ENCODE data around the gene HLA-A. TPM values are rescaled to one million over a fixed set of nuclear protein-coding genes. Genes with fewer than 3 reads are reported as not detected.

Gene HLA-A
- total RNA-seq, 4 donors from 2014 or later: 219 to 566 (median 521) TPM

DNA sequence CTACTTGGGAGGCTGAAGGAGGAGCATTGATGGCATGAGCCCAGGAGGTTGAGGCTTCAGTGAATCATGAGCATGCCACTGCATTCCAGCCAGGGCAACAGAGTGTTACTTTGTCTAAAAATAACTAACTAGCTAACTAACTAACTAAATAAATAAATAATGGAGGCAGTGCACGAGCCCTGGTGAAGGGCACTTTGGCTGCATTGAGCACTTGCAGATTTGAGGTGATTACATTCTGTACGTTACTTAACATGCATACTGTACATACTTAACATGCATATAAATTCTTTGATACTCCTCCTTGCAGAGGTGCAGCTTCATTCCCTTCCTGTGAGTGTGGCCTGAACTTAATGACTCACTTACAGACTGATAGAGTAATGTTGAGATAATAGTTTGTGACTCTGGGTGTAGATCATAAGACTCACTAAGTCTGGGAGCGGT lies 10.7 kb downstream of the HLA-A start:
- no peak for DNase-seq (ENCODE audit: low spot score in 2 of 2)
- H3K27ac ChIP-seq: no peak overlapping the region
- H3K4me1 ChIP-seq: peaks cover 0 to 7% (median 0%) of the 10 kb centered on the region in 4 donors
- no peak overlapping the region for H3K4me3 ChIP-seq
- peaks cover 0 to 10% (median 0%) of the 10 kb centered on the region in 3 donors for H3K36me3 ChIP-seq
- TF ChIP-seq CTCF (IDR thresholded peaks at IDR 0.05) (no peak), POLR2A (IDR thresholded peaks at IDR 0.05) (no peak), EP300 (IDR thresholded peaks at IDR 0.05) (no peak)
- 56 to 57% methylated on average over 3 of the region's 3 CpGs for WGBS, 2 donors
- H3K27me3 ChIP-seq: no peaks in the 10 kb centered on the region
- no peaks in the 10 kb centered on the region for H3K9me3 ChIP-seq

DNA sequence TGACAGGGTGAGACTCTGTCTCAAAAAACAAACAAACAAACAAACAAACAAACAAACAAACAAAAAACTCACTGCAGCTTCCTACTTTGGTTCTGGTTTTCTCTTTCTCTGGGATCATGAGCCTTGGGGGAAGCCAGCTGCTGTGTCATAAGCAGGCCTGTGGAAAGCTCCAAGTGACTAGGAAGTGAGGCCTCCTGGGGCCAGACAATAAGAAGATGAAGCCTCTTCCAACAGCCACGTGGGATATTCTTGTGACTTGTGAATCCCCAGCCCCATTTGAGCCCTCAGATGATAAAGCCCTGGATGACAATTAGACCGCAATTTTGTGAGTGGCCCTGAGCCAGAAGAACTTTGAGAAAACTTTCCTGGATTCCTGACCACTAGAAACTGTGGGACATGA lies 11.4 kb downstream of the HLA-A start:
- H3K9me3 ChIP-seq: no peaks in the 10 kb centered on the region
- DNase-seq (ENCODE audit: low spot score in 2 of 2): no peak
- no peaks in the 10 kb centered on the region for H3K27me3 ChIP-seq
- peaks cover 0 to 4% (median 0%) of the 10 kb centered on the region in 3 donors for H3K36me3 ChIP-seq
- H3K27ac ChIP-seq: no peak overlapping the region
- H3K4me1 ChIP-seq: peaks cover 0 to 7% (median 0%) of the 10 kb centered on the region in 4 donors
- no peak for TF ChIP-seq CTCF (IDR thresholded peaks at IDR 0.05)
- TF ChIP-seq POLR2A (IDR thresholded peaks at IDR 0.05): no peak
- no peak for TF ChIP-seq EP300 (IDR thresholded peaks at IDR 0.05)
- H3K4me3 ChIP-seq: no peak overlapping the region
- 56 to 65% methylated on average over 2 of the region's 2 CpGs for WGBS, 2 donors

GRCh38 chr6:29954272-29954671 lies 11.9 kb downstream of the HLA-A start:
- no peaks in the 10 kb centered on the region for H3K27me3 ChIP-seq
- WGBS, 2 donors: 47 to 96% methylated on average over 1 of the region's 1 CpG
- no peak overlapping the region for H3K27ac ChIP-seq
- H3K4me1 ChIP-seq: peaks cover 0 to 7% (median 0%) of the 10 kb centered on the region in 4 donors
- H3K4me3 ChIP-seq: no peak overlapping the region
- no peak for TF ChIP-seq CTCF (IDR thresholded peaks at IDR 0.05)
- no peak for TF ChIP-seq POLR2A (IDR thresholded peaks at IDR 0.05)
- TF ChIP-seq EP300 (IDR thresholded peaks at IDR 0.05): no peak
- no peak for DNase-seq (ENCODE audit: low spot score in 2 of 2)
- no peaks in the 10 kb centered on the region for H3K36me3 ChIP-seq
- no peaks in the 10 kb centered on the region for H3K9me3 ChIP-seq

GRCh38 chr6:29955783-29956182 lies 13.5 kb downstream of the HLA-A start:
- TF ChIP-seq POLR2A (IDR thresholded peaks at IDR 0.05) (no peak), EP300 (IDR thresholded peaks at IDR 0.05) (no peak), CTCF (IDR thresholded peaks at IDR 0.05) (no peak)
- WGBS, 2 donors: 79 to 84% methylated on average over 9 of the region's 9 CpGs

DNA sequence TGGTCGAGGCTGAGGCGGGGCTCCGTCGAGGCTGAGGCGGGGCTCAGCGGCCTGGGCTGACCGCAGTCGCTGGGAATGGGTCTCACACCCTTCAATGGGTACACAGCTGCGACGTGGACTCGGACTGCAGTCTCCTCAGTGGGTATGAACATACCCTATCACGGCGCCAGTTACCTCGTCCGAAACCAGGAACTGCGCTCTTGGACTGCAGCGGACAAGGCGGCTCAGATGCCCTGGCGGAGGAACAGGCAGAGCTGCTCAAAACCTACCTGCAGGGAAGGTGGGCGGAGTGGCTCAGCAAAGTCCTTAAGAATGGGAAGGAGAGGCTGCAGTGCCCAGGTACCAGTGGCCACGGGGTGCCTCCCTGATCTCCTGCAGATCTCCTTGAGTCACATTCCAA lies 14.2 kb downstream of the HLA-A start:
- no peaks in the 10 kb centered on the region for H3K27me3 ChIP-seq
- H3K27ac ChIP-seq: no peak overlapping the region
- H3K4me1 ChIP-seq: peaks cover 0 to 7% (median 0%) of the 10 kb centered on the region in 4 donors
- H3K4me3 ChIP-seq: no peak overlapping the region
- TF ChIP-seq CTCF (IDR thresholded peaks at IDR 0.05) (no peak), EP300 (IDR thresholded peaks at IDR 0.05) (no peak), POLR2A (IDR thresholded peaks at IDR 0.05) (no peak)
- WGBS, 2 donors: 92% methylated on average over 13 to 18 of the region's 21 CpGs
- H3K9me3 ChIP-seq: no peaks in the 10 kb centered on the region
- no peak for DNase-seq (ENCODE audit: low spot score in 2 of 2)
- no peaks in the 10 kb centered on the region for H3K36me3 ChIP-seq

More at GRCh38 chr6:29955783-29956182, 13.5 kb downstream of the HLA-A start:
- Histone ChIP-seq H3K27me3 (no peaks in the 10 kb centered on the region), H3K4me1 (peaks cover 0 to 7% (median 0%) of the 10 kb centered on the region in 4 donors), H3K4me3 (no peak overlapping the region), H3K27ac (no peak overlapping the region), H3K9me3 (no peaks in the 10 kb centered on the region), H3K36me3 (no peaks in the 10 kb centered on the region)
- no peak for DNase-seq (ENCODE audit: low spot score in 2 of 2)
